Measurements from ENCODE around the gene TEX30. TPM values are rescaled to one million over a fixed set of nuclear protein-coding genes. Genes with fewer than 3 reads are reported as not detected.

The TEX30 gene
- total RNA-seq, 1 experiment from 2014 or later, result 8.9 TPM

DNA sequence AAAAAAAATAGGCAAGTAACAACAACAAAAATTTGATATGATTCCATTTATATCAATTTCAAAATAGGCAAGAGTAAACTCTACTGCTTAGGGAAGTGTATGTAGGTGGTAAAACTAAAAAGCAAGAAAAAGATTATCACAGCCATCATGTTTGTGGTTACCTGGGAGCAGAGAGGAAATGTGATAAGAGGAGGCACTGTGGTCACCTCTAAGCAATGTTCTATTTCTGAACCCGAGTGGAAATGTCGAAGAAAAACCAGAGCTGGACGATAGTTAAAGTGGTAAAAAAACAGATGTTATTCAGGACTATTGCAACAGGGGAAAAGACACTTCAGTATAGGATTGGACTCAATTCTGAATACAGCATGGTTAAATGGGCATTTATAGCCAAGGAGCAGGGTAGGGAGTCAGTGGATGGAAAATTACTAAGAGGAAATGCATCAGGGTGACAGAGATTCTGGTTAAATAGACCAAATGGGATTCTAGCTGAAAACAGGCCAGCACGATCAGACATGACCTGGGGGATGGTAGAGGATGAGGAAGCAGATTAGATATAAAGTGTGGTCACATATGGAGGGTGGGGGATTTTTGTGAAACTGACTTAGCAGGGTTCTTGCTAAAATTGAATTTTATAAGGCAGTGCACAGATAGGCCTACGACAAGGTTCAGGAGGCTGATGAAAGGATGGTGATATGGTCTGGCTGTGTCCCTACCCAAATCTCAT, 6.0 kb upstream of the TEX30 start:
- H3K4me1 Mint-ChIP-seq, result peaks cover 15% of the 10 kb centered on the region
- ChIA-PET CTCF (no interaction called here), POLR2A (no interaction called here)
- peaks cover 4% of the 10 kb centered on the region for H3K27me3 Mint-ChIP-seq (ENCODE audit: low read depth)
- peaks cover 28% of the 10 kb centered on the region for H3K9me3 Mint-ChIP-seq
- no peak overlapping the region for H3K4me3 Mint-ChIP-seq
- TF ChIP-seq RORB (CRISPR knock-in tag; IDR thresholded peaks at IDR 0.05), result no peak
- TF ChIP-seq, protein P1, sequence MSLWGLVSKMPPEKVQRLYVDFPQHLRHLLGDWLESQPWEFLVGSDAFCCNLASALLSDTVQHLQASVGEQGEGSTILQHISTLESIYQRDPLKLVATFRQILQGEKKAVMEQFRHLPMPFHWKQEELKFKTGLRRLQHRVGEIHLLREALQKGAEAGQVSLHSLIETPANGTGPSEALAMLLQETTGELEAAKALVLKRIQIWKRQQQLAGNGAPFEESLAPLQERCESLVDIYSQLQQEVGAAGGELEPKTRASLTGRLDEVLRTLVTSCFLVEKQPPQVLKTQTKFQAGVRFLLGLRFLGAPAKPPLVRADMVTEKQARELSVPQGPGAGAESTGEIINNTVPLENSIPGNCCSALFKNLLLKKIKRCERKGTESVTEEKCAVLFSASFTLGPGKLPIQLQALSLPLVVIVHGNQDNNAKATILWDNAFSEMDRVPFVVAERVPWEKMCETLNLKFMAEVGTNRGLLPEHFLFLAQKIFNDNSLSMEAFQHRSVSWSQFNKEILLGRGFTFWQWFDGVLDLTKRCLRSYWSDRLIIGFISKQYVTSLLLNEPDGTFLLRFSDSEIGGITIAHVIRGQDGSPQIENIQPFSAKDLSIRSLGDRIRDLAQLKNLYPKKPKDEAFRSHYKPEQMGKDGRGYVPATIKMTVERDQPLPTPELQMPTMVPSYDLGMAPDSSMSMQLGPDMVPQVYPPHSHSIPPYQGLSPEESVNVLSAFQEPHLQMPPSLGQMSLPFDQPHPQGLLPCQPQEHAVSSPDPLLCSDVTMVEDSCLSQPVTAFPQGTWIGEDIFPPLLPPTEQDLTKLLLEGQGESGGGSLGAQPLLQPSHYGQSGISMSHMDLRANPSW (CRISPR knock-in tag; conservative IDR thresholded peaks at IDR 0.05; ENCODE audit: low read depth), result no peak
- TF ChIP-seq NR2C2 (CRISPR knock-in tag; IDR thresholded peaks at IDR 0.05), result no peak
- no peak for TF ChIP-seq TCF7 (CRISPR knock-in tag; IDR thresholded peaks at IDR 0.05; ENCODE audit: low read depth)
- TF ChIP-seq EMX1 (CRISPR knock-in tag; IDR thresholded peaks at IDR 0.05), result no peak
- TF ChIP-seq ETV6 (CRISPR knock-in tag; IDR thresholded peaks at IDR 0.05), result no peak
- TF ChIP-seq, protein P2, sequence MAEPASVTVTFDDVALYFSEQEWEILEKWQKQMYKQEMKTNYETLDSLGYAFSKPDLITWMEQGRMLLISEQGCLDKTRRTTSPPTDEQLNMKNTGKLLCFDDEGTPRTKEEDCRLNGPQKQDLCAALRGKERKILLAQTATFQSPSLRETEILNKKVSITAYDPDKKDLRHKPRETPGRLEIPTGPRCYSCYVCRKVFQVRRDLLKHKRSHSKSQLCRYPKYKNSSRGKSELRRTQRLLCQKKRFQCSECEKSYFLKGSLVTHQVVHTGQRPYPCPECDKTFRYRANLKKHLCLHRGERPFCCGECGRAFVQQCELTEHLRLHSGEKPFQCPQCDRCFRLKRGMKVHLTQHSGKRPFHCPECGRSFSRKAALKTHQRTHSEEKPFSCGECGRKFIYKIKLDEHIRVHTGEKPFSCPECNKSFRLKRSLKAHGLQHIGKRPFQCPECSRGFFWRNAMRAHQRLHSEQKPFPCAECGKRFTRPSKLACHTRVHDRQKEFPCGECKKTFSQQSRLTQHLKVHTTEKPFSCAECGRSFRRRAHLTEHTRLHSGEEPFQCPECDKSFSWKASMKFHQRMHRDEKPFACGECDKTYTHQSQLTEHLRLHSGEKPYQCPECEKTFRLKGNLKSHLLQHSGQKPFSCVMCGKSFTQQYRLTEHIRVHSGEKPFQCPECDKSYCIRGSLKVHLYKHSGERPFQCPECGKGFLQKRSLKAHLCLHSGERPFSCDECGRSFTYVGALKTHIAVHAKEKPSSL (CRISPR knock-in tag; conservative IDR thresholded peaks at IDR 0.05), result no peak
- TF ChIP-seq, protein P3, sequence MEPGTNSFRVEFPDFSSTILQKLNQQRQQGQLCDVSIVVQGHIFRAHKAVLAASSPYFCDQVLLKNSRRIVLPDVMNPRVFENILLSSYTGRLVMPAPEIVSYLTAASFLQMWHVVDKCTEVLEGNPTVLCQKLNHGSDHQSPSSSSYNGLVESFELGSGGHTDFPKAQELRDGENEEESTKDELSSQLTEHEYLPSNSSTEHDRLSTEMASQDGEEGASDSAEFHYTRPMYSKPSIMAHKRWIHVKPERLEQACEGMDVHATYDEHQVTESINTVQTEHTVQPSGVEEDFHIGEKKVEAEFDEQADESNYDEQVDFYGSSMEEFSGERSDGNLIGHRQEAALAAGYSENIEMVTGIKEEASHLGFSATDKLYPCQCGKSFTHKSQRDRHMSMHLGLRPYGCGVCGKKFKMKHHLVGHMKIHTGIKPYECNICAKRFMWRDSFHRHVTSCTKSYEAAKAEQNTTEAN (CRISPR knock-in tag; IDR thresholded peaks at IDR 0.05), result no peak
- TF ChIP-seq, protein P4, sequence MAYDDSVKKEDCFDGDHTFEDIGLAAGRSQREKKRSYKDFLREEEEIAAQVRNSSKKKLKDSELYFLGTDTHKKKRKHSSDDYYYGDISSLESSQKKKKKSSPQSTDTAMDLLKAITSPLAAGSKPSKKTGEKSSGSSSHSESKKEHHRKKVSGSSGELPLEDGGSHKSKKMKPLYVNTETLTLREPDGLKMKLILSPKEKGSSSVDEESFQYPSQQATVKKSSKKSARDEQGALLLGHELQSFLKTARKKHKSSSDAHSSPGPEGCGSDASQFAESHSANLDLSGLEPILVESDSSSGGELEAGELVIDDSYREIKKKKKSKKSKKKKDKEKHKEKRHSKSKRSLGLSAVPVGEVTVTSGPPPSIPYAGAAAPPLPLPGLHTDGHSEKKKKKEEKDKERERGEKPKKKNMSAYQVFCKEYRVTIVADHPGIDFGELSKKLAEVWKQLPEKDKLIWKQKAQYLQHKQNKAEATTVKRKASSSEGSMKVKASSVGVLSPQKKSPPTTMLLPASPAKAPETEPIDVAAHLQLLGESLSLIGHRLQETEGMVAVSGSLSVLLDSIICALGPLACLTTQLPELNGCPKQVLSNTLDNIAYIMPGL (CRISPR knock-in tag; IDR thresholded peaks at IDR 0.05), result no peak
- no peak for TF ChIP-seq ZNF423 (CRISPR knock-in tag; IDR thresholded peaks at IDR 0.05)
- TF ChIP-seq PRRX2 (CRISPR knock-in tag; IDR thresholded peaks at IDR 0.05), result no peak
- TF ChIP-seq, protein P5, sequence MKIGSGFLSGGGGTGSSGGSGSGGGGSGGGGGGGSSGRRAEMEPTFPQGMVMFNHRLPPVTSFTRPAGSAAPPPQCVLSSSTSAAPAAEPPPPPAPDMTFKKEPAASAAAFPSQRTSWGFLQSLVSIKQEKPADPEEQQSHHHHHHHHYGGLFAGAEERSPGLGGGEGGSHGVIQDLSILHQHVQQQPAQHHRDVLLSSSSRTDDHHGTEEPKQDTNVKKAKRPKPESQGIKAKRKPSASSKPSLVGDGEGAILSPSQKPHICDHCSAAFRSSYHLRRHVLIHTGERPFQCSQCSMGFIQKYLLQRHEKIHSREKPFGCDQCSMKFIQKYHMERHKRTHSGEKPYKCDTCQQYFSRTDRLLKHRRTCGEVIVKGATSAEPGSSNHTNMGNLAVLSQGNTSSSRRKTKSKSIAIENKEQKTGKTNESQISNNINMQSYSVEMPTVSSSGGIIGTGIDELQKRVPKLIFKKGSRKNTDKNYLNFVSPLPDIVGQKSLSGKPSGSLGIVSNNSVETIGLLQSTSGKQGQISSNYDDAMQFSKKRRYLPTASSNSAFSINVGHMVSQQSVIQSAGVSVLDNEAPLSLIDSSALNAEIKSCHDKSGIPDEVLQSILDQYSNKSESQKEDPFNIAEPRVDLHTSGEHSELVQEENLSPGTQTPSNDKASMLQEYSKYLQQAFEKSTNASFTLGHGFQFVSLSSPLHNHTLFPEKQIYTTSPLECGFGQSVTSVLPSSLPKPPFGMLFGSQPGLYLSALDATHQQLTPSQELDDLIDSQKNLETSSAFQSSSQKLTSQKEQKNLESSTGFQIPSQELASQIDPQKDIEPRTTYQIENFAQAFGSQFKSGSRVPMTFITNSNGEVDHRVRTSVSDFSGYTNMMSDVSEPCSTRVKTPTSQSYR (CRISPR knock-in tag; IDR thresholded peaks at IDR 0.05), result no peak
- no peak for TF ChIP-seq ZNF138 (CRISPR knock-in tag; conservative IDR thresholded peaks at IDR 0.05)
- TF ChIP-seq IRF2 (CRISPR knock-in tag; IDR thresholded peaks at IDR 0.05; ENCODE audit: borderline replicate concordance, low read depth), result no peak
- no peak for TF ChIP-seq SOX15 (CRISPR knock-in tag; IDR thresholded peaks at IDR 0.05)
- TF ChIP-seq GRHL2 (CRISPR knock-in tag; IDR thresholded peaks at IDR 0.05; ENCODE audit: insufficient replicate concordance, severe bottlenecking), result no peak
- no peak for TF ChIP-seq SMAD4 (CRISPR knock-in tag; IDR thresholded peaks at IDR 0.05)
- TF ChIP-seq, protein P6, sequence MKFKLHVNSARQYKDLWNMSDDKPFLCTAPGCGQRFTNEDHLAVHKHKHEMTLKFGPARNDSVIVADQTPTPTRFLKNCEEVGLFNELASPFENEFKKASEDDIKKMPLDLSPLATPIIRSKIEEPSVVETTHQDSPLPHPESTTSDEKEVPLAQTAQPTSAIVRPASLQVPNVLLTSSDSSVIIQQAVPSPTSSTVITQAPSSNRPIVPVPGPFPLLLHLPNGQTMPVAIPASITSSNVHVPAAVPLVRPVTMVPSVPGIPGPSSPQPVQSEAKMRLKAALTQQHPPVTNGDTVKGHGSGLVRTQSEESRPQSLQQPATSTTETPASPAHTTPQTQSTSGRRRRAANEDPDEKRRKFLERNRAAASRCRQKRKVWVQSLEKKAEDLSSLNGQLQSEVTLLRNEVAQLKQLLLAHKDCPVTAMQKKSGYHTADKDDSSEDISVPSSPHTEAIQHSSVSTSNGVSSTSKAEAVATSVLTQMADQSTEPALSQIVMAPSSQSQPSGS (CRISPR knock-in tag; IDR thresholded peaks at IDR 0.05; ENCODE audit: borderline replicate concordance, low read depth), result no peak
- TF ChIP-seq KAT7 (CRISPR knock-in tag; IDR thresholded peaks at IDR 0.05; ENCODE audit: borderline replicate concordance), result no peak
- DNase-seq (ENCODE audit: low spot score) (no peak), ATAC-seq (no peak)
- no peak overlapping the region for H3K27ac Mint-ChIP-seq
- peaks cover 32% of the 10 kb centered on the region for H3K36me3 Mint-ChIP-seq

Data from WTC11 (cell line).